Measurements from ENCODE around the gene PRB4. TPM values are rescaled to one million over a fixed set of nuclear protein-coding genes. Genes with fewer than 3 reads are reported as not detected.
"Not testable (repeated sequence)": the region's sequence is repeated elsewhere in the genome, so short reads cannot be mapped to it uniquely, and the experiment has no call there.

PRB4 gene
- not detected for total RNA-seq

DNA sequence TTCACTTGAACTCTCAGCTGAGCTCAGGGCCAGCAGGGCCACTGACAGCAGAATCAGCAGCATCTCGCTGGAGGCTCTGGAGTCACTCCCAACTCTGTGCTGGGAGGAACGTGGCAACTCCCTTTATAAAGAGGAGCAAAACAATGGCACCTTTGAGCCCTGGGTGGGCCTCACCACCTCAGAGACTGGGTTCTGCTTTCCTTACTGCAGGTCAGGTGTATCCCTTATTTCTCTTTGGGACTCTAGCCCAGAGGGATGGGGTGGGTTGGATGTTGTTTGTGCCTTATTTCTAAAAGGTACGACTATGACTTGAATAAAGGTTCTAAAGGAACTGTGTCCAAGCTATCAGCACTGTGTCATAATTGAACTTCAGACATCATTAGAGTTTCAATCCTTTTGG, at the start of gene PRB4:
TSS of gene PRB4 (minus strand) at position 101 of the 400 bp plus-strand sequence. CDS start at position 63, 38 bp downstream.
- Mint-ChIP-seq H3K27me3 (no peaks in the 10 kb centered on the region), H3K9me3 (peaks cover 12% of the 10 kb centered on the region), H3K4me1 (ENCODE audit: low read depth) (no peaks in the 10 kb centered on the region), H3K4me3 (no peak within 1 kb of the TSS), H3K36me3 (ENCODE audit: low read depth) (peaks cover 5% of the 10 kb centered on the region), H3K27ac (no peak within 1 kb of the TSS)
- TF ChIP-seq, protein P1, sequence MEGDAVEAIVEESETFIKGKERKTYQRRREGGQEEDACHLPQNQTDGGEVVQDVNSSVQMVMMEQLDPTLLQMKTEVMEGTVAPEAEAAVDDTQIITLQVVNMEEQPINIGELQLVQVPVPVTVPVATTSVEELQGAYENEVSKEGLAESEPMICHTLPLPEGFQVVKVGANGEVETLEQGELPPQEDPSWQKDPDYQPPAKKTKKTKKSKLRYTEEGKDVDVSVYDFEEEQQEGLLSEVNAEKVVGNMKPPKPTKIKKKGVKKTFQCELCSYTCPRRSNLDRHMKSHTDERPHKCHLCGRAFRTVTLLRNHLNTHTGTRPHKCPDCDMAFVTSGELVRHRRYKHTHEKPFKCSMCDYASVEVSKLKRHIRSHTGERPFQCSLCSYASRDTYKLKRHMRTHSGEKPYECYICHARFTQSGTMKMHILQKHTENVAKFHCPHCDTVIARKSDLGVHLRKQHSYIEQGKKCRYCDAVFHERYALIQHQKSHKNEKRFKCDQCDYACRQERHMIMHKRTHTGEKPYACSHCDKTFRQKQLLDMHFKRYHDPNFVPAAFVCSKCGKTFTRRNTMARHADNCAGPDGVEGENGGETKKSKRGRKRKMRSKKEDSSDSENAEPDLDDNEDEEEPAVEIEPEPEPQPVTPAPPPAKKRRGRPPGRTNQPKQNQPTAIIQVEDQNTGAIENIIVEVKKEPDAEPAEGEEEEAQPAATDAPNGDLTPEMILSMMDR (IDR thresholded peaks at IDR 0.05), result no peak
- ATAC-seq, result no peak
- intact Hi-C loops (cut with micrococcal nuclease), result no loop called here
- ChIA-PET CTCF (no interaction called here), POLR2A (no interaction called here)
- no peak for DNase-seq

DNA sequence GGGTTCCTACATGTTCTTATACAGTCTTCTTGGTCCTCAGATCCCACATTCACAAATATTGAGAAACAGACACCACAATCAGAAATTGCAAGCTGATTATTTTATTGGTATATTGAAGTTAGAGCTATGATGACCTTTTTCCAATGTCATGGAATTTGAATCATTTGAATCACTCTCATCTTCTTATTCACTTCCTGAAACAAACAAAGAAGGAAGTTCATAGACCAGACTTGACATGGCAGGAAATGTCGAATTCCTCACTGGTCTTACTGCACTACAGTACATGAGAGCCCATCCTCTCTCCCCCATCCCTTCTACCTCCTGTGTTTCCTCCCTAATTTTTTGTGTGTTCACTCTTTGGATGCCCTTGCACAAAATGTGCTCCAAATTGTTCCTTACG, 41.5 kb upstream of the PRB4 start:
- POLR2A ChIA-PET; DNase-seq; CTCF ChIA-PET; H3K27ac Mint-ChIP-seq; intact Hi-C loops (cut with micrococcal nuclease); H3K36me3 Mint-ChIP-seq (ENCODE audit: low read depth); H3K4me3 Mint-ChIP-seq; H3K4me1 Mint-ChIP-seq (ENCODE audit: low read depth); H3K9me3 Mint-ChIP-seq; ATAC-seq: not testable (repeated sequence)
- peaks cover 10% of the 10 kb centered on the region for H3K27me3 Mint-ChIP-seq

DNA sequence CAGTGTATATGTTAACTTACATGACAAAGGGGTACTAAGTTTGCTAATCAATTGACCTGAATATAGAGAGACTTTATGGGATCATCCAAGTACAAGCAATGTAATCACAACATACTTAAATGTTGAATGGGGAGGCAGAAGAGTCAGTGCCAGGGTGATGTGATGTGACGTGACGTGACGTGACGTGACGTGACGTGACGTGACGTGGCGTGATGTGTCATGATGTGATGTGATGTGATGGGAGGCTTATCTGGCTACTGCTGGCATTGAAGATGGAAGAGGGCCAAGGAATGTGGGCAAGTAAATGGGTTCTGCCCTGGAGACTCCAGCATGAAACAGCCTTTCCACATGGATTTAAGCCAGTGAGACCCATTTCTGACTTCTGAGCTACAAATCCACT, 38.2 kb upstream of the PRB4 start:
- H3K27ac Mint-ChIP-seq, result no peak overlapping the region
- no peak for ATAC-seq
- ChIA-PET POLR2A (no interaction called here), CTCF (no interaction called here)
- TF ChIP-seq, protein P1 (IDR thresholded peaks at IDR 0.05), result no peak
- H3K4me3 Mint-ChIP-seq, result no peak overlapping the region
- H3K27me3 Mint-ChIP-seq, result peaks cover 2% of the 10 kb centered on the region
- intact Hi-C loops (cut with micrococcal nuclease), result no loop called here
- DNase-seq, result no peak
- H3K4me1 Mint-ChIP-seq (ENCODE audit: low read depth), result no peaks in the 10 kb centered on the region
- H3K9me3 Mint-ChIP-seq, result no peaks in the 10 kb centered on the region
- H3K36me3 Mint-ChIP-seq (ENCODE audit: low read depth), result no peaks in the 10 kb centered on the region

DNA sequence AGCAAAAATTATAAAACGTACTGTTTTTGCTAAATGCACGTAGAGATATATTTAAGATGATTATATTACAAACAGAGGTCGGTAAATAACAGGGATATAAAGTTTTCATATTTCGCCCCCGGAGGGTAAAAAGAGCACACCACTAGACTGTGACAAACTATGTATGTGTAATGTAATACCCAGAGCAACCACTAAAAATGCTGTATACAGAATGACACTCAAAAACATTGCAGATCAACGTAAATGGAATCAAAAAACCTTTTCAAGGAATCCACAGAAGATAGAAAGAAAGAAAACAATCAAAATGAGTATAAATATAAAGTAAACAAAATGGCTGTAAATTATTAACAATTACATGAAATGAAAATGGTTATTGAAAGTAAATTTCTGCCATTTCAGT, 37.6 kb upstream of the PRB4 start:
- intact Hi-C loops (cut with micrococcal nuclease), result no loop called here
- DNase-seq (no peak), ATAC-seq (no peak)
- Mint-ChIP-seq H3K36me3 (ENCODE audit: low read depth) (no peaks in the 10 kb centered on the region), H3K27ac (no peak overlapping the region), H3K4me1 (ENCODE audit: low read depth) (no peaks in the 10 kb centered on the region), H3K4me3 (no peak overlapping the region), H3K27me3 (peaks cover 4% of the 10 kb centered on the region), H3K9me3 (no peaks in the 10 kb centered on the region)
- ChIA-PET CTCF (no interaction called here), POLR2A (no interaction called here)
- TF ChIP-seq, protein P1 (IDR thresholded peaks at IDR 0.05), result no peak

DNA sequence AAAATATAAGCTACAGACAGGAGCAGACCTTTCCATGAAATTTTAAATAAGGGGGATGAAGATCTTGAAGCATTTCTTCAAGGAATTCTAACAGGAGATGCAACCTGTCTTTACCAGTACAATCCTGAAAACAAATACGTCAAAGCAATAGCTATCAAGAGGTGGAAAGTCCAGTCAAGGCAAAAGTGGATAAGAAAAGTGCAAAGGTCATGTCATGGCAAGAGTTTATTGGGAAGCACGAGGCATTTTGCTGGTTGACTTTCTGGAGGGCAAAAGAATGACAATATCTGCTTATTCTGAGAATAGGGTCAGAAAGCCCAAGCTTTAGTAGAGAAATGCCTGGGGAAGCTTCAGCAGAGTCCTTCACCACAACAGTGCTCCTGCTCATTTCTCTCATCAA, 34.3 kb upstream of the PRB4 start:
- H3K4me1 Mint-ChIP-seq (ENCODE audit: low read depth), result no peaks in the 10 kb centered on the region
- H3K27me3 Mint-ChIP-seq, result peaks cover 1% of the 10 kb centered on the region
- H3K4me3 Mint-ChIP-seq, result no peak overlapping the region
- ATAC-seq (no peak), DNase-seq (no peak)
- H3K36me3 Mint-ChIP-seq (ENCODE audit: low read depth), result no peaks in the 10 kb centered on the region
- CTCF ChIA-PET, result no interaction called here
- POLR2A ChIA-PET, result no interaction called here
- no peak overlapping the region for H3K27ac Mint-ChIP-seq
- TF ChIP-seq, protein P1 (IDR thresholded peaks at IDR 0.05), result no peak
- H3K9me3 Mint-ChIP-seq, result no peaks in the 10 kb centered on the region
- intact Hi-C loops (cut with micrococcal nuclease), result no loop called here

DNA sequence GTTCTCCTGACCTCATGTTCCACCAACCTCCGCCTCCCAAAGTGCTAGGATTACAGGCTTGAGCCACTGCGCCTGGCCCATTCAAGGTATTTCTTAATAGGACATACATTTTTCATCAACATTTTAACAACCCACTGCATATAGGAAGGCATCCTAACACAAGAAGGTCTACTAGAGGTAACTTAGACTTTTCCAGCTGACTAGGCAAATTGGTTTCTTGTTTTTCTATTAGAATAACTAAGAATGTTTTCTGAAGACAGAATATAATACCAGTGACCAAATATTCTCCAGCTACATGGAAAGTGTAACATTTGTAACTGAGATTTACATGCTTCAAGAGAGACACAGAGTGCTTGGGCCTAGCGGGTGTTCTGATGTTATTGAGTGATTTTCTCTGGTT, 14.2 kb upstream of the PRB4 start:
- intact Hi-C loops (cut with micrococcal nuclease), result no loop called here
- no peaks in the 10 kb centered on the region for H3K27me3 Mint-ChIP-seq
- no peak overlapping the region for H3K4me3 Mint-ChIP-seq
- no peaks in the 10 kb centered on the region for H3K4me1 Mint-ChIP-seq (ENCODE audit: low read depth)
- no peaks in the 10 kb centered on the region for H3K9me3 Mint-ChIP-seq
- ATAC-seq (no peak), DNase-seq (no peak)
- POLR2A ChIA-PET, result no interaction called here
- CTCF ChIA-PET, result no interaction called here
- H3K36me3 Mint-ChIP-seq (ENCODE audit: low read depth), result no peaks in the 10 kb centered on the region
- no peak overlapping the region for H3K27ac Mint-ChIP-seq
- TF ChIP-seq, protein P1 (IDR thresholded peaks at IDR 0.05), result no peak

Measured in activated CD8-positive, alpha-beta T cell treated with anti-CD3 and anti-CD28 coated beads for 36 hours (primary cell).